Measurements from ENCODE around the gene KYAT1. TPM values are rescaled to one million over a fixed set of nuclear protein-coding genes. Genes with fewer than 3 reads are reported as not detected.

Gene KYAT1
- total and polyA plus RNA-seq, 2 of the 8 experiments (the other 6 are each of a cell fraction or from before 2014, with no cell fraction given), result 30.4 to 42.2 TPM

- peaks cover 0 to 11% (median 3%) of the 10 kb centered on the region in 4 experiments; a peak in 2 of 7 replicates for H3K4me1 ChIP-seq (replicated peaks in 1 of 4; ENCODE audit: control insufficient read depth in 3 of 4, insufficient read depth in 4 of 4, low read length in 3 of 4)
- no peak overlapping the region for H2BK12ac ChIP-seq (ENCODE audit: low read depth, low read length)
- 93% methylated on average over 21 of the region's 22 CpGs; no CpG with 5 or more reads in 1 of the 2 experiments for WGBS, 2 experiments (ENCODE audit: extremely low coverage in 1 of 2, insufficient coverage in 1 of 2, insufficient read length in 1 of 2, insufficient replicate concordance in 2 of 2, low coverage in 1 of 2, low lambda C conversion rate in 2 of 2, missing lambda C conversion rate in 1 of 2)
Measured at GRCh38 chr9:128822407-128823042, 59.2 kb downstream of the KYAT1 start.

More at GRCh38 chr9:128822407-128823042, 59.2 kb downstream of the KYAT1 start:
- Histone ChIP-seq H3K36me3 (ENCODE audit: control insufficient read depth in 2 of 4, insufficient read depth in 4 of 4, low read length in 3 of 4) (peaks cover 28 to 56% (median 51%) of the 10 kb centered on the region in 4 experiments), H3K9me3 (ENCODE audit: insufficient read depth in 2 of 2, low read depth in 1 of 2, low read length in 1 of 2) (no peaks in the 10 kb centered on the region), H3K4ac (replicated peaks; ENCODE audit: insufficient read length, low read depth, low read length) (no peak overlapping the region), H3K27me3 (replicated peaks in 1 of 4; ENCODE audit: control insufficient read depth in 3 of 4, extremely low read depth in 1 of 4, insufficient read depth in 3 of 4, low read length in 3 of 4) (no peaks in the 10 kb centered on the region), H2BK5ac (ENCODE audit: low read depth, low read length) (no peak overlapping the region), H3K27ac (ENCODE audit: low read depth, low read length) (no peak overlapping the region), H3K9ac (replicated peaks in 1 of 4; ENCODE audit: extremely low read depth in 1 of 4, low read depth in 3 of 4, low read length in 3 of 4) (no peak overlapping the region), H3K79me1 (ENCODE audit: low read depth, low read length) (no peaks in the 10 kb centered on the region; the same call in 1 of the 2 replicates), H4K8ac (ENCODE audit: extremely low read depth, insufficient read depth, low read length) (no peak overlapping the region), H3K79me2 (ENCODE audit: control insufficient read depth in 1 of 2, insufficient read depth in 2 of 2, low read length in 2 of 2) (no peaks in the 10 kb centered on the region), H2BK120ac (replicated peaks; ENCODE audit: low read depth, low read length) (no peak overlapping the region), H2AFZ (ENCODE audit: low read length) (no peak overlapping the region), H4K20me1 (replicated peaks in 1 of 2; ENCODE audit: control insufficient read depth in 1 of 2, insufficient read depth in 2 of 2, low read length in 2 of 2) (peaks cover 5 to 26% of the 10 kb centered on the region in 2 experiments), H4K91ac (replicated peaks; ENCODE audit: insufficient read length, low read length) (no peak overlapping the region), H3K56ac (replicated peaks; ENCODE audit: insufficient read length, low read depth, low read length) (no peak overlapping the region), H4K5ac (ENCODE audit: insufficient read length, low read depth, low read length) (no peak overlapping the region), H3K4me3 (ENCODE audit: extremely low read depth in 1 of 4, insufficient read depth in 2 of 4, low read depth in 3 of 4, low read length in 4 of 4) (no peak overlapping the region), H3K4me2 (ENCODE audit: insufficient read depth in 1 of 2, low read depth in 2 of 2, low read length in 2 of 2) (no peak overlapping the region), H3K23ac (ENCODE audit: insufficient read length) (no peak overlapping the region), H2AK5ac (ENCODE audit: low read depth, low read length) (no peak overlapping the region), H3K23me2 (ENCODE audit: low read depth, low read length) (peaks cover 7% of the 10 kb centered on the region; the same call in 1 of the 2 replicates), H3K14ac (ENCODE audit: insufficient read length) (no peak overlapping the region), H2BK20ac (ENCODE audit: low read length) (no peak overlapping the region), H2BK15ac (ENCODE audit: low read length) (no peak overlapping the region), H3K18ac (ENCODE audit: extremely low read depth, low read length) (no peak overlapping the region)
- ChIA-PET CTCF (ENCODE audit: partially characterized antibody) (no interaction called here), POLR2A (ENCODE audit: partially characterized antibody) (interaction anchor here (1.1 kb wide), 1 partner anchor 13 kb away, joined by 3 read pairs; no protein-coding TSS in a partner anchor)
- no peak for TF ChIP-seq YY1 (IDR thresholded peaks at IDR 0.05; ENCODE audit: low read depth, low read length)
- no peak for TF ChIP-seq KDM4A (IDR thresholded peaks at IDR 0.05; ENCODE audit: low read depth, low read length, severe bottlenecking)
- no peak for TF ChIP-seq RBBP5 (IDR thresholded peaks at IDR 0.05; ENCODE audit: borderline replicate concordance, low read depth, low read length)
- no peak for TF ChIP-seq FOSL1 (IDR thresholded peaks at IDR 0.05; ENCODE audit: insufficient read depth, low read depth, low read length)
- no peak for TF ChIP-seq HDAC6 (IDR thresholded peaks at IDR 0.05; ENCODE audit: low read depth, low read length)
- no peak for TF ChIP-seq SRF (IDR thresholded peaks at IDR 0.05; ENCODE audit: low read depth, low read length)
- no peak for TF ChIP-seq CBX5 (IDR thresholded peaks at IDR 0.05; ENCODE audit: low read depth, low read length)
- TF ChIP-seq SUZ12 (IDR thresholded peaks at IDR 0.05; ENCODE audit: low read length), result no peak
- FAIRE-seq (no peak), DNase-seq (ENCODE audit: low read depth in 1 of 2, low spot score in 2 of 2) (no peak)

Measured in H1 (cell line).